ENCODE measurements around the gene AMMECR1. TPM values are rescaled to one million over a fixed set of nuclear protein-coding genes. Genes with fewer than 3 reads are reported as not detected.

The AMMECR1 gene
- total and polyA plus RNA-seq, 2 of the 8 experiments (the other 6 are each of a cell fraction or from before 2014, with no cell fraction given), result 10.2 to 21.2 TPM

GRCh38 chrX:110251961-110252360 is 65.9 kb downstream of the AMMECR1 start (continued):
- TF ChIP-seq CHD7 (IDR thresholded peaks at IDR 0.05; ENCODE audit: insufficient replicate concordance, low read length), result no peak
- TF ChIP-seq, protein P1, sequence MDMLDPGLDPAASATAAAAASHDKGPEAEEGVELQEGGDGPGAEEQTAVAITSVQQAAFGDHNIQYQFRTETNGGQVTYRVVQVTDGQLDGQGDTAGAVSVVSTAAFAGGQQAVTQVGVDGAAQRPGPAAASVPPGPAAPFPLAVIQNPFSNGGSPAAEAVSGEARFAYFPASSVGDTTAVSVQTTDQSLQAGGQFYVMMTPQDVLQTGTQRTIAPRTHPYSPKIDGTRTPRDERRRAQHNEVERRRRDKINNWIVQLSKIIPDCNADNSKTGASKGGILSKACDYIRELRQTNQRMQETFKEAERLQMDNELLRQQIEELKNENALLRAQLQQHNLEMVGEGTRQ (IDR thresholded peaks at IDR 0.05; ENCODE audit: low read length), result no peak
- no peak for TF ChIP-seq JUN (IDR thresholded peaks at IDR 0.05; ENCODE audit: low read depth, low read length)
- TF ChIP-seq TEAD4 (IDR thresholded peaks at IDR 0.05; ENCODE audit: low read depth, low read length), result no peak
- no peak for TF ChIP-seq CREB1 (IDR thresholded peaks at IDR 0.05)
- TF ChIP-seq YY1 (IDR thresholded peaks at IDR 0.05; ENCODE audit: low read depth, low read length), result no peak
